Measurements from ENCODE around the gene MSRB2.

MSRB2 gene

DNA sequence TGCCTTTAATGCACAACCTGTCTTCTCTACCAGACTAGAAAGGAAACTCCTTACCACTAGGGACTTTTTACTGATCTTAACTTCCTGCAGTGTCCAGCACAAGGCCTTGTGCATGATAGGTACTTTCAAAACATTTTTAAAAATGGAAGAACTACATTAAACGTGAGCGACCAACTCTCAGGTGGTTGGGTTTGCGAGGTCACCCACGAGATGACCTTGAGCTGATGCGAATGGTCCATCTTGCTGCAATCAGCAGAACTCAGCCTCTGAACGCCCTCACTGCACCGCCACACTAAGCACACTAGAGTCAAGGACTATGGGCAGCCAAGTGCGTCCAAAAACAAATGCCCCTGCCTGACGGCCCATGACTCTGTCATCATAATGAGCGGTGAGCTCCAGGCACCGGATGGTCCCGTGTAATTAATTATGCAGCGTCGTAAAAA lies 61.9 kb downstream of the MSRB2 start:
- no peak for TF ChIP-seq CEBPB (IDR thresholded peaks at IDR 0.05)
- TF ChIP-seq NFIC (IDR thresholded peaks at IDR 0.05): no peak
- TF ChIP-seq YY1 (IDR thresholded peaks at IDR 0.05; ENCODE audit: low read depth): no peak
- no peak for TF ChIP-seq TCF12 (IDR thresholded peaks at IDR 0.05; ENCODE audit: low read depth)
- TF ChIP-seq, protein P1, sequence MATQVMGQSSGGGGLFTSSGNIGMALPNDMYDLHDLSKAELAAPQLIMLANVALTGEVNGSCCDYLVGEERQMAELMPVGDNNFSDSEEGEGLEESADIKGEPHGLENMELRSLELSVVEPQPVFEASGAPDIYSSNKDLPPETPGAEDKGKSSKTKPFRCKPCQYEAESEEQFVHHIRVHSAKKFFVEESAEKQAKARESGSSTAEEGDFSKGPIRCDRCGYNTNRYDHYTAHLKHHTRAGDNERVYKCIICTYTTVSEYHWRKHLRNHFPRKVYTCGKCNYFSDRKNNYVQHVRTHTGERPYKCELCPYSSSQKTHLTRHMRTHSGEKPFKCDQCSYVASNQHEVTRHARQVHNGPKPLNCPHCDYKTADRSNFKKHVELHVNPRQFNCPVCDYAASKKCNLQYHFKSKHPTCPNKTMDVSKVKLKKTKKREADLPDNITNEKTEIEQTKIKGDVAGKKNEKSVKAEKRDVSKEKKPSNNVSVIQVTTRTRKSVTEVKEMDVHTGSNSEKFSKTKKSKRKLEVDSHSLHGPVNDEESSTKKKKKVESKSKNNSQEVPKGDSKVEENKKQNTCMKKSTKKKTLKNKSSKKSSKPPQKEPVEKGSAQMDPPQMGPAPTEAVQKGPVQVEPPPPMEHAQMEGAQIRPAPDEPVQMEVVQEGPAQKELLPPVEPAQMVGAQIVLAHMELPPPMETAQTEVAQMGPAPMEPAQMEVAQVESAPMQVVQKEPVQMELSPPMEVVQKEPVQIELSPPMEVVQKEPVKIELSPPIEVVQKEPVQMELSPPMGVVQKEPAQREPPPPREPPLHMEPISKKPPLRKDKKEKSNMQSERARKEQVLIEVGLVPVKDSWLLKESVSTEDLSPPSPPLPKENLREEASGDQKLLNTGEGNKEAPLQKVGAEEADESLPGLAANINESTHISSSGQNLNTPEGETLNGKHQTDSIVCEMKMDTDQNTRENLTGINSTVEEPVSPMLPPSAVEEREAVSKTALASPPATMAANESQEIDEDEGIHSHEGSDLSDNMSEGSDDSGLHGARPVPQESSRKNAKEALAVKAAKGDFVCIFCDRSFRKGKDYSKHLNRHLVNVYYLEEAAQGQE (IDR thresholded peaks at IDR 0.05; ENCODE audit: low read depth): no peak
- no peak for TF ChIP-seq CREB1 (IDR thresholded peaks at IDR 0.05; ENCODE audit: low read depth)
- no peak for TF ChIP-seq TEAD4 (IDR thresholded peaks at IDR 0.05)
- no peak for TF ChIP-seq FOXM1 (IDR thresholded peaks at IDR 0.05; ENCODE audit: borderline replicate concordance, low read depth)
- TF ChIP-seq EGR1 (IDR thresholded peaks at IDR 0.05): no peak
- no peak for TF ChIP-seq TAF1 (IDR thresholded peaks at IDR 0.05; ENCODE audit: low read depth)
- TF ChIP-seq ZBTB7A (IDR thresholded peaks at IDR 0.05; ENCODE audit: low read depth): no peak

DNA sequence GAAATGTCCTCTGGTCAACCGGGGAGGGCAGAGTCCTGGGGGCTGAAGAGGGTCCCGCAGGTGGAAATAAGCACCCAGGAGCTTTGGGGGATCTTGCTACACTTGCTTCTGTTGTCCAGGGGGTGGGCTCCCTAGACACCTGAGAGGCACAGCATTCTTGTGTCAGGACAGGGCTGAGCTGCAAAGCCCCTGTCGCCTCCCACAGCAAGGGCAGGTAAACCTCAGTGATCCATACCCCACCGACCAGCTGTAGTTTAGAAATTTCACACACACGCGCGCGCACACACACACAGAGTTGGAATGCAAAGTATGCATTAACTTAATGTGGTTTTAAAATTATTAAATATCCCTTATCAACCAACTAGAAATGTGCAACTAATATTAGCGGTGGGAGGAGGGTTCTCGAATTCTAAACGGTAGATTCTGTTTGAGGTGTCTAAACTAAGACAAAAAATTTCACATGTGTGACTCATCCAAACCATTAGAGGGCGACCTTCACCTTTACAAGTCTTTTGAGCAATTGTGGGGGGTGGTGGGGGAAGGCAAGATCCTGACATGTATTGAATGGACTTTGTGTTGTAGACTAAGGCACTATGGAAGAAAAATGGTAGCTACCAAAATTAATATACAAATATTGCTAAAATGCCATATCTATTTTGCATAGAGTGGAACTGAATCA lies 62.5 kb downstream of the MSRB2 start:
- TF ChIP-seq EP300 (IDR thresholded peaks at IDR 0.05; ENCODE audit: borderline replicate concordance): no peak
- TF ChIP-seq FOXM1 (IDR thresholded peaks at IDR 0.05; ENCODE audit: borderline replicate concordance, low read depth): no peak
- no peak for TF ChIP-seq YY1 (IDR thresholded peaks at IDR 0.05; ENCODE audit: low read depth)
- peak; percentile 41 for TF ChIP-seq RAD21 (IDR thresholded peaks at IDR 0.05; ENCODE audit: low read depth)
- TF ChIP-seq TEAD4 (IDR thresholded peaks at IDR 0.05): no peak

DNA sequence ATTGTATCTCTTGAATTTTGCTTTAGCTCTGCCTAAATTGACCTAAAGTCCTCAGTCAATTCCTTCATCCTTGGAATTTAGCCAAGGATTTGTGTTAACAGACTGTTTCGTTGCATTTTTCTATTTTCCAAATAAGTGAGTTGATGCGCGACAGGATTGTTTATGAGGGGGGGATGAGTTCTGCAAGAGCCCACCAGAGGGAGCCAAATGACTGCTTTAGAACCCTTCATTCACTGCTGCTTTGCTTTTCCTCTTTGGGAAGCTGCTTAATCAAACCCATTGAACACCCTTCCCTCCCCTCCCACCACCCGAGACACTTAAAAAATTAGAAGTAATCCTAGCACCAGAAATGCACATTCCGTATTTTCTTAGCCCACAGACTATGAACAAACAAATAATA lies 63.0 kb downstream of the MSRB2 start:
- peak; percentile 86 for TF ChIP-seq RAD21 (IDR thresholded peaks at IDR 0.05; ENCODE audit: low read depth)
- TF ChIP-seq CEBPB (IDR thresholded peaks at IDR 0.05): no peak

DNA sequence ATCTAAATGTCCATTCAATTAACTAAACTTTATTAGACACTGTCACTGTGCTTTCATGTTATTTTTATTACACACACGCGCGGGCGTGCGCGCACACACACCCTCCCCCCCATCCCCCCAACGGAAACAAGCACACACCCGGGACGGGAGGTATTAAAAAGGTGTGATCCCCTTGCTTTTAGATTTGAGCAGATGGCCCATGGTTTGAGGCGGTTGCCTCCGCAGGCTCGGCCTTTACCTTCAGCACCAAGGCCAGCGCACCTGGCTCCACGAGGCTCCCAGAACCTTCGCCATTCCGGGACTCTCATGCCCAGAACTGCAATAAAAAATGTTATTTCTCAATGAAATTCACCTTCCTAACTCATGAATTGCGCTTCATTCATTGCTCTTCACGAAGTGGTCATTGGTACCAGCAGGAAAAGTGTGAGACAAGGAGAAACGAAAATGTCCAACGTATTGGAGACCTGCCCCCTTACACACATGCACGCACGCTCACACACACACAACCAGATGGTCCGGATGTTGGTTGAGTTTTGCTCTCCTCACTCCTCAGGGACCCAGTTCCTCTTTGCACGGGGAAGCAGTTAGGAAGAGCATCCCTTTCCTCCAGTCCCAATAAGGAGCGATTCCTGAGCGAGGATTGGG lies 76.0 kb downstream of the MSRB2 start:
- TF ChIP-seq RAD21 (IDR thresholded peaks at IDR 0.05; ENCODE audit: low read depth) (no peak), EP300 (IDR thresholded peaks at IDR 0.05; ENCODE audit: borderline replicate concordance) (no peak)
- TF ChIP-seq, protein P1 (IDR thresholded peaks at IDR 0.05; ENCODE audit: low read depth): peak; percentile 94
- TF ChIP-seq, protein P2, sequence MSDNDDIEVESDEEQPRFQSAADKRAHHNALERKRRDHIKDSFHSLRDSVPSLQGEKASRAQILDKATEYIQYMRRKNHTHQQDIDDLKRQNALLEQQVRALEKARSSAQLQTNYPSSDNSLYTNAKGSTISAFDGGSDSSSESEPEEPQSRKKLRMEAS (IDR thresholded peaks at IDR 0.05): peak; percentile 78; the same call in 1 of the 2 replicates

All from Ishikawa (cell line).